HEK293 (cell line): ENCODE measurements around the gene ESR1.

Source experiments
- CTCF ChIP-seq: fragments of 450-650 bp; formaldehyde crosslinking; IDR thresholded peaks from 2 replicates; pipeline ENCODE4 v1.5.1; 2016; ENCODE audit warnings: missing biosample characterization, missing genetic modification characterization
- GLI4 ChIP-seq: fragments of 450-650 bp; formaldehyde crosslinking; IDR thresholded peaks from 2 replicates; pipeline ENCODE4 v1.5.1; 2016; ENCODE audit warnings: missing biosample characterization, missing genetic modification characterization
- MEIS1 ChIP-seq: sonication (generic); formaldehyde crosslinking; IDR thresholded peaks from 2 replicates; pipeline ENCODE4 v1.8.1; 2022; ENCODE audit warnings: missing genetic modification reagents, mild to moderate bottlenecking, borderline replicate concordance
- PBX3 ChIP-seq: sonication (generic); formaldehyde crosslinking; IDR thresholded peaks from 2 replicates; pipeline ENCODE4 v1.8.1; 2022; ENCODE audit warnings: mild to moderate bottlenecking, moderate library complexity, missing genetic modification reagents
- TCF7L2 ChIP-seq: IDR thresholded peaks from 2 replicates; pipeline ENCODE4 v1.6.1; 2011; ENCODE audit warnings: low read depth, mild to moderate bottlenecking, inconsistent platforms, low read length, moderate library complexity, borderline replicate concordance
- ZBTB17 ChIP-seq: fragments of 450-650 bp; formaldehyde crosslinking; IDR thresholded peaks from 2 replicates; pipeline ENCODE4 v1.5.1; 2016; ENCODE audit warnings: missing biosample characterization, missing genetic modification characterization
- ZIC2 ChIP-seq: fragments of 450-650 bp; formaldehyde crosslinking; IDR thresholded peaks from 2 replicates; pipeline ENCODE4 v1.5.1; 2016; ENCODE audit warnings: missing biosample characterization, missing genetic modification characterization
- ZNF274 ChIP-seq, 2 experiments: fragments of 200-500 bp in 1 of 2; fragments of 450-650 bp in 1 of 2; sonication (Bioruptor generic) in 1 of 2; formaldehyde crosslinking in 1 of 2; IDR thresholded peaks; 2 replicates each; pipeline versions ENCODE4 v1.5.1 to v1.6.1; 2014 to 2016; ENCODE audit warnings: borderline replicate concordance in 1 of 2, inconsistent platforms in 1 of 2, low read length in 1 of 2, missing biosample characterization in 1 of 2, missing genetic modification characterization in 1 of 2
- ZNF280C ChIP-seq: fragments of 450-650 bp; formaldehyde crosslinking; IDR thresholded peaks from 2 replicates; pipeline ENCODE4 v1.5.1; 2016; ENCODE audit warnings: missing biosample characterization, missing genetic modification characterization
- ZNF280D ChIP-seq: fragments of 450-650 bp; formaldehyde crosslinking; IDR thresholded peaks from 2 replicates; pipeline ENCODE4 v1.5.1; 2016; ENCODE audit warnings: missing biosample characterization, missing genetic modification characterization
- ZNF629 ChIP-seq: fragments of 450-650 bp; formaldehyde crosslinking; IDR thresholded peaks from 2 replicates; pipeline ENCODE4 v1.5.1; 2017; ENCODE audit warnings: missing biosample characterization, missing genetic modification characterization
- ZNF707 ChIP-seq: fragments of 450-650 bp; formaldehyde crosslinking; IDR thresholded peaks from 2 replicates; pipeline ENCODE4 v1.5.1; 2016; ENCODE audit warnings: missing biosample characterization, missing genetic modification characterization
- ZNF76 ChIP-seq: fragments of 450-650 bp; formaldehyde crosslinking; IDR thresholded peaks from 2 replicates; pipeline ENCODE4; 2016; ENCODE audit warnings: low read depth, missing biosample characterization, missing genetic modification characterization, borderline replicate concordance
- ZNF785 ChIP-seq: fragments of 450-650 bp; formaldehyde crosslinking; IDR thresholded peaks from 2 replicates; pipeline ENCODE4 v1.5.1; 2016; ENCODE audit warnings: missing biosample characterization, missing genetic modification characterization

- TF ChIP-seq MEIS1 (CRISPR knock-in tag) (no peak), TCF7L2 (no peak), ZNF629 (tag by site-specific recombination) (no peak), GLI4 (tag by site-specific recombination) (no peak), ZIC2 (tag by site-specific recombination) (no peak), ZNF785 (tag by site-specific recombination) (no peak), CTCF (tag by site-specific recombination) (no peak), ZNF274 (IDR thresholded peaks at IDR 0.05; ENCODE audit: low read length) (no peak), ZNF274 (tag by site-specific recombination; IDR thresholded peaks at IDR 0.05; ENCODE audit: borderline replicate concordance) (no peak), PBX3 (no peak), ZNF707 (no peak), ZNF280C (tag by site-specific recombination) (no peak), ZNF76 (tag by site-specific recombination) (no peak), ZNF280D (tag by site-specific recombination) (no peak), ZBTB17 (tag by site-specific recombination) (no peak)
Observed at GRCh38 chr6:151998784-151999183, 191.3 kb downstream of the ESR1 start.
